ENCODE results near the gene PTH2R. TPM values are rescaled to one million over a fixed set of nuclear protein-coding genes. Genes with fewer than 3 reads are reported as not detected.
"Not testable (repeated sequence)": the region's sequence is repeated elsewhere in the genome, so short reads cannot be mapped to it uniquely, and the experiment has no call there.

PTH2R gene
- total and polyA plus RNA-seq, 9 of the 15 experiments (the other 6 are each of a cell fraction or from before 2014, with no cell fraction given): 2.7 to 8.8 (median 4.2) TPM

DNA sequence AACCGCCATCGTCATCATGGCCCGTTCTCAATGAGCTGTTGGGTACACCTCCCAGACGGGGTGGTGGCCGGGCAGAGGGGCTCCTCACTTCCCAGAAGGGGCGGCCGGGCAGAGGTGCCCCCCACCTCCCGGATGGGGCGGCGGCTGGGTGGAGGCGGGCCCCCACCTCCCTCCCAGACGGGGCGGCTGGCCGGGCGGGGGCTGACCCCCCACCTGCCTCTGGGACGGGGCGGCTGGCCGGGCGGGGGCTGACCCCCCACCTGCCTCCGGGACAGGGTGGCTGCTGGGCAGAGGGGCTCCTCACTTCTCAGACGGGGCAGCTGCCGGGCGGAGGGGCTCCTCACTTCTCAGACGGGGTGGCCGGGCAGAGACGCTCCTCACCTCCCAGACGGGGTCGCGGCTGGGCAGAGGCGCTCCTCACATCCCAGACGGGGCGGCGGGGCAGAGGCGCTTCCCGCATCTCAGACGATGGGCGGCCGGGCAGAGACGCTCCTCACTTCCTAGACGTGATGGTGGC lies 29.2 kb upstream of the PTH2R start:
- intact Hi-C loops (cut with micrococcal nuclease) (loop anchor here (10.0 kb wide), 1 partner anchor 203 kb away; no protein-coding TSS in a partner anchor), in situ Hi-C loops (cut with MboI) (loop anchor here (25.0 kb wide), 1 partner anchor 1810 kb away; no protein-coding TSS in a partner anchor)
- H3K27ac ChIP-seq (ENCODE audit: extremely low read depth, low read depth, low read length); H3K9me3 ChIP-seq (replicated peaks; ENCODE audit: control insufficient read depth, insufficient read depth, low read depth, low read length); DNase-seq (ENCODE audit: extremely low read depth in 1 of 4, low spot score in 3 of 4); H3K4me2 ChIP-seq (ENCODE audit: insufficient read depth, low read length); H3K4me1 ChIP-seq (replicated peaks in 1 of 2; ENCODE audit: control insufficient read depth in 2 of 2, insufficient read depth in 2 of 2, low read length in 2 of 2); CTCF ChIA-PET (ENCODE audit: low intra/inter-chr PET ratio); FAIRE-seq; H3K9ac ChIP-seq (ENCODE audit: insufficient read depth in 1 of 2, low read depth in 2 of 2, low read length in 2 of 2); H3K9me1 ChIP-seq (ENCODE audit: control insufficient read depth, insufficient read depth, low read length); H3K27me3 ChIP-seq (ENCODE audit: control insufficient read depth in 2 of 2, insufficient read depth in 2 of 2, low read length in 2 of 2); ATAC-seq; H2AFZ ChIP-seq (ENCODE audit: low read depth, low read length); H3K4me3 ChIP-seq; H3K79me2 ChIP-seq (ENCODE audit: control insufficient read depth, insufficient read depth, low read length); H4K20me1 ChIP-seq (replicated peaks; ENCODE audit: control insufficient read depth, insufficient read depth, low read length); POLR2A ChIA-PET; BruUV-seq (replicated peaks); H3K36me3 ChIP-seq (ENCODE audit: control insufficient read depth, insufficient read depth, low read length): not testable (repeated sequence)
- WGBS (ENCODE audit: insufficient coverage, low coverage, missing lambda C conversion rate): no CpG with 5 or more reads among the region's 40 CpGs

- no peaks in the 10 kb centered on the region for H3K9me3 ChIP-seq (replicated peaks; ENCODE audit: control insufficient read depth, insufficient read depth, low read depth, low read length)
- H3K9me1 ChIP-seq (ENCODE audit: control insufficient read depth, insufficient read depth, low read length): no peaks in the 10 kb centered on the region
- no peak overlapping the region for H3K4me3 ChIP-seq
- intact Hi-C loops (cut with micrococcal nuclease) (loop anchor here (10.0 kb wide), 1 partner anchor 204 kb away; no protein-coding TSS in a partner anchor), in situ Hi-C loops (cut with MboI) (loop anchor here (25.0 kb wide), 1 partner anchor 1808 kb away; no protein-coding TSS in a partner anchor)
- 0% methylated on average over 3 of the region's 3 CpGs for WGBS (ENCODE audit: insufficient coverage, low coverage, missing lambda C conversion rate)
- no peaks in the 10 kb centered on the region for H3K4me1 ChIP-seq (replicated peaks in 1 of 2; ENCODE audit: control insufficient read depth in 2 of 2, insufficient read depth in 2 of 2, low read length in 2 of 2)
- H3K36me3 ChIP-seq (ENCODE audit: control insufficient read depth, insufficient read depth, low read length): no peaks in the 10 kb centered on the region
- FAIRE-seq: no peak
- H4K20me1 ChIP-seq (replicated peaks; ENCODE audit: control insufficient read depth, insufficient read depth, low read length): no peaks in the 10 kb centered on the region
- H3K4me2 ChIP-seq (ENCODE audit: insufficient read depth, low read length): no peak overlapping the region
- no peak overlapping the region for H3K27ac ChIP-seq (ENCODE audit: extremely low read depth, low read depth, low read length)
- H3K27me3 ChIP-seq (ENCODE audit: control insufficient read depth in 2 of 2, insufficient read depth in 2 of 2, low read length in 2 of 2): peaks cover 0 to 4% of the 10 kb centered on the region in 2 experiments; a peak in 1 of 5 replicates
- ATAC-seq: no peak
- no peaks in the 10 kb centered on the region for H3K79me2 ChIP-seq (ENCODE audit: control insufficient read depth, insufficient read depth, low read length)
- CTCF ChIA-PET (ENCODE audit: low intra/inter-chr PET ratio): no interaction called here
- no peak overlapping the region for H3K9ac ChIP-seq (ENCODE audit: insufficient read depth in 1 of 2, low read depth in 2 of 2, low read length in 2 of 2)
- POLR2A ChIA-PET: no interaction called here
- DNase-seq (ENCODE audit: extremely low read depth in 1 of 4, low spot score in 3 of 4): no peak
- no peak overlapping the region for H2AFZ ChIP-seq (ENCODE audit: low read depth, low read length)
- no TSS peak for BruUV-seq (replicated peaks)
- TF ChIP-seq, protein P1, sequence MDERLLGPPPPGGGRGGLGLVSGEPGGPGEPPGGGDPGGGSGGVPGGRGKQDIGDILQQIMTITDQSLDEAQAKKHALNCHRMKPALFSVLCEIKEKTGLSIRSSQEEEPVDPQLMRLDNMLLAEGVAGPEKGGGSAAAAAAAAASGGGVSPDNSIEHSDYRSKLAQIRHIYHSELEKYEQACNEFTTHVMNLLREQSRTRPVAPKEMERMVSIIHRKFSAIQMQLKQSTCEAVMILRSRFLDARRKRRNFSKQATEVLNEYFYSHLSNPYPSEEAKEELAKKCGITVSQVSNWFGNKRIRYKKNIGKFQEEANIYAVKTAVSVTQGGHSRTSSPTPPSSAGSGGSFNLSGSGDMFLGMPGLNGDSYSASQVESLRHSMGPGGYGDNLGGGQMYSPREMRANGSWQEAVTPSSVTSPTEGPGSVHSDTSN (CRISPR knock-in tag; IDR thresholded peaks at IDR 0.05; ENCODE audit: low read depth): no peak
- TF ChIP-seq, protein P1 (tag; conservative IDR thresholded peaks at IDR 0.05; ENCODE audit: low read depth): no peak
- TF ChIP-seq NFE2 (IDR thresholded peaks at IDR 0.05; ENCODE audit: low read depth): no peak
- TF ChIP-seq SMARCA4 (IDR thresholded peaks at IDR 0.05): no peak
- TF ChIP-seq, protein P2, sequence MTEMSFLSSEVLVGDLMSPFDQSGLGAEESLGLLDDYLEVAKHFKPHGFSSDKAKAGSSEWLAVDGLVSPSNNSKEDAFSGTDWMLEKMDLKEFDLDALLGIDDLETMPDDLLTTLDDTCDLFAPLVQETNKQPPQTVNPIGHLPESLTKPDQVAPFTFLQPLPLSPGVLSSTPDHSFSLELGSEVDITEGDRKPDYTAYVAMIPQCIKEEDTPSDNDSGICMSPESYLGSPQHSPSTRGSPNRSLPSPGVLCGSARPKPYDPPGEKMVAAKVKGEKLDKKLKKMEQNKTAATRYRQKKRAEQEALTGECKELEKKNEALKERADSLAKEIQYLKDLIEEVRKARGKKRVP (CRISPR knock-in tag; IDR thresholded peaks at IDR 0.05): no peak
- TF ChIP-seq SAFB (IDR thresholded peaks at IDR 0.05; ENCODE audit: borderline replicate concordance, low read depth, low read length): no peak
- TF ChIP-seq, protein P3, sequence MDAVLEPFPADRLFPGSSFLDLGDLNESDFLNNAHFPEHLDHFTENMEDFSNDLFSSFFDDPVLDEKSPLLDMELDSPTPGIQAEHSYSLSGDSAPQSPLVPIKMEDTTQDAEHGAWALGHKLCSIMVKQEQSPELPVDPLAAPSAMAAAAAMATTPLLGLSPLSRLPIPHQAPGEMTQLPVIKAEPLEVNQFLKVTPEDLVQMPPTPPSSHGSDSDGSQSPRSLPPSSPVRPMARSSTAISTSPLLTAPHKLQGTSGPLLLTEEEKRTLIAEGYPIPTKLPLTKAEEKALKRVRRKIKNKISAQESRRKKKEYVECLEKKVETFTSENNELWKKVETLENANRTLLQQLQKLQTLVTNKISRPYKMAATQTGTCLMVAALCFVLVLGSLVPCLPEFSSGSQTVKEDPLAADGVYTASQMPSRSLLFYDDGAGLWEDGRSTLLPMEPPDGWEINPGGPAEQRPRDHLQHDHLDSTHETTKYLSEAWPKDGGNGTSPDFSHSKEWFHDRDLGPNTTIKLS (IDR thresholded peaks at IDR 0.05; ENCODE audit: borderline replicate concordance, low read depth): no peak
- no peak for TF ChIP-seq MXD1 (CRISPR knock-in tag; IDR thresholded peaks at IDR 0.05; ENCODE audit: borderline replicate concordance, poor library complexity, severe bottlenecking)
- TF ChIP-seq DIDO1 (tag; IDR thresholded peaks at IDR 0.05; ENCODE audit: low read depth): no peak
Observed at GRCh38 chr2:208379192-208379591, 27.4 kb upstream of the PTH2R start.
